Measurements from ENCODE around the gene B3GNT8. TPM values are rescaled to one million over a fixed set of nuclear protein-coding genes. Genes with fewer than 3 reads are reported as not detected.

B3GNT8 gene
- total RNA-seq, 2 donors from 2014 or later, result 3.9 to 4.7 TPM

- Histone ChIP-seq H3K27ac (ENCODE audit: low read depth, low read length) (no peak overlapping the region), H3K9ac (ENCODE audit: extremely low read depth, low read length, poor library complexity, severe bottlenecking) (no peak overlapping the region), H3K4me3 (ENCODE audit: low read length) (no peak overlapping the region), H3K36me3 (ENCODE audit: control insufficient read depth, insufficient read depth, low read length) (no peaks in the 10 kb centered on the region), H3K4me1 (ENCODE audit: control insufficient read depth, insufficient read depth, low read length) (peaks cover 4% of the 10 kb centered on the region), H3K9me3 (ENCODE audit: control insufficient read depth, low read length) (no peaks in the 10 kb centered on the region), H3K27me3 (ENCODE audit: control insufficient read depth, insufficient read depth, low read length, poor library complexity, severe bottlenecking) (no peaks in the 10 kb centered on the region)
- Mint-ChIP-seq H3K9me3 (no peaks in the 10 kb centered on the region), H3K4me3 (no peak overlapping the region), H3K4me1 (peaks cover 14% of the 10 kb centered on the region), H3K36me3 (ENCODE audit: low read depth) (peaks cover 27% of the 10 kb centered on the region), H3K27me3 (ENCODE audit: insufficient read depth) (no peaks in the 10 kb centered on the region), H3K27ac (peak overlapping the region; percentile 52)
- WGBS, 2 experiments (ENCODE audit: insufficient coverage in 1 of 2, insufficient read length in 1 of 2), result 79 to 81% methylated on average over 11 of the region's 11 CpGs
- no peak for TF ChIP-seq CTCF (conservative IDR thresholded peaks at IDR 0.05)
- DNase-seq, result no peak
Observed at GRCh38 chr19:41411968-41412265, 15.3 kb downstream of the B3GNT8 start.

- Mint-ChIP-seq H3K36me3 (ENCODE audit: low read depth) (peaks cover 23% of the 10 kb centered on the region), H3K4me3 (no peak overlapping the region), H3K27me3 (ENCODE audit: insufficient read depth) (no peaks in the 10 kb centered on the region), H3K9me3 (no peaks in the 10 kb centered on the region), H3K4me1 (peaks cover 16% of the 10 kb centered on the region), H3K27ac (no peak overlapping the region)
- peaks cover 4% of the 10 kb centered on the region for H3K4me1 ChIP-seq (ENCODE audit: control insufficient read depth, insufficient read depth, low read length)
- WGBS, 2 experiments (ENCODE audit: insufficient coverage in 1 of 2, insufficient read length in 1 of 2), result 68 to 75% methylated on average over 4 to 9 of the region's 9 CpGs
- no peak overlapping the region for H3K27ac ChIP-seq (ENCODE audit: low read depth, low read length)
- TF ChIP-seq CTCF (conservative IDR thresholded peaks at IDR 0.05), result no peak
- H3K27me3 ChIP-seq (ENCODE audit: control insufficient read depth, insufficient read depth, low read length, poor library complexity, severe bottlenecking), result no peaks in the 10 kb centered on the region
- H3K9ac ChIP-seq (ENCODE audit: extremely low read depth, low read length, poor library complexity, severe bottlenecking), result no peak overlapping the region
- H3K4me3 ChIP-seq (ENCODE audit: low read length), result no peak overlapping the region
- no peaks in the 10 kb centered on the region for H3K9me3 ChIP-seq (ENCODE audit: control insufficient read depth, low read length)
- no peaks in the 10 kb centered on the region for H3K36me3 ChIP-seq (ENCODE audit: control insufficient read depth, insufficient read depth, low read length)
- no peak for DNase-seq
Observed at GRCh38 chr19:41411100-41411967, 15.8 kb downstream of the B3GNT8 start.

GRCh38 chr19:41410336-41411054, 16.7 kb downstream of the B3GNT8 start:
- peaks cover 20% of the 10 kb centered on the region for H3K36me3 Mint-ChIP-seq (ENCODE audit: low read depth)
- WGBS, 2 experiments (ENCODE audit: insufficient coverage in 1 of 2, insufficient read length in 1 of 2), result 96 to 97% methylated on average over 12 to 23 of the region's 23 CpGs
- Histone ChIP-seq H3K27ac (ENCODE audit: low read depth, low read length) (no peak overlapping the region), H3K27me3 (ENCODE audit: control insufficient read depth, insufficient read depth, low read length, poor library complexity, severe bottlenecking) (no peaks in the 10 kb centered on the region), H3K36me3 (ENCODE audit: control insufficient read depth, insufficient read depth, low read length) (no peaks in the 10 kb centered on the region), H3K9me3 (ENCODE audit: control insufficient read depth, low read length) (no peaks in the 10 kb centered on the region), H3K4me3 (ENCODE audit: low read length) (no peak overlapping the region), H3K9ac (ENCODE audit: extremely low read depth, low read length, poor library complexity, severe bottlenecking) (no peak overlapping the region), H3K4me1 (ENCODE audit: control insufficient read depth, insufficient read depth, low read length) (peaks cover 4% of the 10 kb centered on the region)
- no peak for DNase-seq
- no peak for TF ChIP-seq CTCF (conservative IDR thresholded peaks at IDR 0.05)
- no peak overlapping the region for H3K4me3 Mint-ChIP-seq
- H3K9me3 Mint-ChIP-seq, result no peaks in the 10 kb centered on the region
- no peak overlapping the region for H3K27ac Mint-ChIP-seq
- peaks cover 16% of the 10 kb centered on the region for H3K4me1 Mint-ChIP-seq
- no peaks in the 10 kb centered on the region for H3K27me3 Mint-ChIP-seq (ENCODE audit: insufficient read depth)
